Measurements from ENCODE around the gene GH2. TPM values are rescaled to one million over a fixed set of nuclear protein-coding genes. Genes with fewer than 3 reads are reported as not detected.

The GH2 gene
- total and polyA plus RNA-seq, 2 experiments from 2014 or later: 0.59 to 2.3 TPM

- Histone ChIP-seq H3K27me3 (ENCODE audit: insufficient read depth) (no peaks in the 10 kb centered on the region), H3F3A (replicated peaks; ENCODE audit: low read depth) (peaks cover 13% of the 10 kb centered on the region; the same call in 1 of the 2 replicates), H3K4me3 (no peak overlapping the region), H3K79me2 (replicated peaks; ENCODE audit: insufficient read depth) (peaks cover 29% of the 10 kb centered on the region), H3K36me3 (ENCODE audit: insufficient read depth) (peaks cover 43% of the 10 kb centered on the region), H3K9me2 (ENCODE audit: insufficient read depth) (no peaks in the 10 kb centered on the region), H2AFZ (no peak overlapping the region), H3K4me2 (no peak overlapping the region), H4K20me1 (replicated peaks; ENCODE audit: insufficient read depth) (peaks cover 20% of the 10 kb centered on the region), H3K4me1 (ENCODE audit: insufficient read depth) (peaks cover under 1% of the 10 kb centered on the region; the same call in 1 of the 2 replicates), H3K27ac (ENCODE audit: low read depth) (no peak overlapping the region)
- H3K27me3 Mint-ChIP-seq (ENCODE audit: insufficient read depth, low read depth, poor library complexity): peaks cover 30% of the 10 kb centered on the region
- TF ChIP-seq EZH2 (IDR thresholded peaks at IDR 0.05; ENCODE audit: low read depth, unreplicated experiment) (no peak), ZNF331 (CRISPR knock-in tag; IDR thresholded peaks at IDR 0.05; ENCODE audit: low read depth) (no peak), CTCF (conservative IDR thresholded peaks at IDR 0.05; ENCODE audit: low read depth in 2 of 2) (no peak)
- no peak overlapping the region for H3K27ac Mint-ChIP-seq
- H3K36me3 Mint-ChIP-seq (ENCODE audit: low read depth): peaks cover 98% of the 10 kb centered on the region
- DNase-seq (ENCODE audit: low spot score) (no peak), ATAC-seq (no peak)
- H3K4me1 Mint-ChIP-seq: peaks cover 16% of the 10 kb centered on the region
- H3K9me3 Mint-ChIP-seq: no peaks in the 10 kb centered on the region
- no peak overlapping the region for H3K4me3 Mint-ChIP-seq
Measured at GRCh38 chr17:63830904-63831491, 50.7 kb downstream of the GH2 start.

DNA sequence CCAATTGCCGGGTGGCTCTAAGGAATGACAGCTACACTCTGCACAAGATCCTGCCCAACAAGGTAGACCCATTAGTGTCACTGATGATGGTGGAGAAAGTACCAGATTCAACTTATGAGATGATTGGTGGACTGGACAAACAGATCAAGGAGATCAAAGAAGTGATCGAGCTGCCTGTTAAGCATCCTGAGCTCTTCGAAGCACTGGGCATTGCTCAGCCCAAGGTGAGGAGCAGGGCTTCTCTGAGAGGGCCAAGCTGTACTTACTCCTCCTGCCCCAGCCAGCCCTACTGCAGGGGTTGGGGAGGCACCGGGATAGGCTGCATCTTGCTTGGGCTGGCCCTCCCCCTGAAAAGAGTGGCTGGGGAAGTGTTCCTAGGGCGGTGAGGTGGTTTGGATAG is 51.5 kb downstream of the GH2 start:
- H3F3A ChIP-seq (replicated peaks; ENCODE audit: low read depth): peaks cover 13% of the 10 kb centered on the region; the same call in 1 of the 2 replicates
- no peak overlapping the region for H3K27ac Mint-ChIP-seq
- ATAC-seq: no peak
- no peaks in the 10 kb centered on the region for H3K27me3 ChIP-seq (ENCODE audit: insufficient read depth)
- H3K79me2 ChIP-seq (replicated peaks; ENCODE audit: insufficient read depth): peaks cover 36% of the 10 kb centered on the region
- H3K4me3 Mint-ChIP-seq: no peak overlapping the region
- H3K4me1 Mint-ChIP-seq: peaks cover 21% of the 10 kb centered on the region
- H3K9me3 Mint-ChIP-seq: no peaks in the 10 kb centered on the region
- H3K27ac ChIP-seq (ENCODE audit: low read depth): no peak overlapping the region
- no peak overlapping the region for H2AFZ ChIP-seq
- H3K36me3 Mint-ChIP-seq (ENCODE audit: low read depth): peaks cover 98% of the 10 kb centered on the region
- no peak for DNase-seq (ENCODE audit: low spot score)
- H3K9me2 ChIP-seq (ENCODE audit: insufficient read depth): no peaks in the 10 kb centered on the region
- H4K20me1 ChIP-seq (replicated peaks; ENCODE audit: insufficient read depth): peaks cover 26% of the 10 kb centered on the region
- H3K4me2 ChIP-seq: no peak overlapping the region
- peaks cover 50% of the 10 kb centered on the region for H3K36me3 ChIP-seq (ENCODE audit: insufficient read depth)
- H3K27me3 Mint-ChIP-seq (ENCODE audit: insufficient read depth, low read depth, poor library complexity): peaks cover 28% of the 10 kb centered on the region
- H3K4me3 ChIP-seq: no peak overlapping the region
- H3K4me1 ChIP-seq (ENCODE audit: insufficient read depth): peaks cover 6% of the 10 kb centered on the region; the same call in 1 of the 2 replicates
- no peak for TF ChIP-seq STAT1 (IDR thresholded peaks at IDR 0.05; ENCODE audit: unreplicated experiment)
- TF ChIP-seq, protein P1, sequence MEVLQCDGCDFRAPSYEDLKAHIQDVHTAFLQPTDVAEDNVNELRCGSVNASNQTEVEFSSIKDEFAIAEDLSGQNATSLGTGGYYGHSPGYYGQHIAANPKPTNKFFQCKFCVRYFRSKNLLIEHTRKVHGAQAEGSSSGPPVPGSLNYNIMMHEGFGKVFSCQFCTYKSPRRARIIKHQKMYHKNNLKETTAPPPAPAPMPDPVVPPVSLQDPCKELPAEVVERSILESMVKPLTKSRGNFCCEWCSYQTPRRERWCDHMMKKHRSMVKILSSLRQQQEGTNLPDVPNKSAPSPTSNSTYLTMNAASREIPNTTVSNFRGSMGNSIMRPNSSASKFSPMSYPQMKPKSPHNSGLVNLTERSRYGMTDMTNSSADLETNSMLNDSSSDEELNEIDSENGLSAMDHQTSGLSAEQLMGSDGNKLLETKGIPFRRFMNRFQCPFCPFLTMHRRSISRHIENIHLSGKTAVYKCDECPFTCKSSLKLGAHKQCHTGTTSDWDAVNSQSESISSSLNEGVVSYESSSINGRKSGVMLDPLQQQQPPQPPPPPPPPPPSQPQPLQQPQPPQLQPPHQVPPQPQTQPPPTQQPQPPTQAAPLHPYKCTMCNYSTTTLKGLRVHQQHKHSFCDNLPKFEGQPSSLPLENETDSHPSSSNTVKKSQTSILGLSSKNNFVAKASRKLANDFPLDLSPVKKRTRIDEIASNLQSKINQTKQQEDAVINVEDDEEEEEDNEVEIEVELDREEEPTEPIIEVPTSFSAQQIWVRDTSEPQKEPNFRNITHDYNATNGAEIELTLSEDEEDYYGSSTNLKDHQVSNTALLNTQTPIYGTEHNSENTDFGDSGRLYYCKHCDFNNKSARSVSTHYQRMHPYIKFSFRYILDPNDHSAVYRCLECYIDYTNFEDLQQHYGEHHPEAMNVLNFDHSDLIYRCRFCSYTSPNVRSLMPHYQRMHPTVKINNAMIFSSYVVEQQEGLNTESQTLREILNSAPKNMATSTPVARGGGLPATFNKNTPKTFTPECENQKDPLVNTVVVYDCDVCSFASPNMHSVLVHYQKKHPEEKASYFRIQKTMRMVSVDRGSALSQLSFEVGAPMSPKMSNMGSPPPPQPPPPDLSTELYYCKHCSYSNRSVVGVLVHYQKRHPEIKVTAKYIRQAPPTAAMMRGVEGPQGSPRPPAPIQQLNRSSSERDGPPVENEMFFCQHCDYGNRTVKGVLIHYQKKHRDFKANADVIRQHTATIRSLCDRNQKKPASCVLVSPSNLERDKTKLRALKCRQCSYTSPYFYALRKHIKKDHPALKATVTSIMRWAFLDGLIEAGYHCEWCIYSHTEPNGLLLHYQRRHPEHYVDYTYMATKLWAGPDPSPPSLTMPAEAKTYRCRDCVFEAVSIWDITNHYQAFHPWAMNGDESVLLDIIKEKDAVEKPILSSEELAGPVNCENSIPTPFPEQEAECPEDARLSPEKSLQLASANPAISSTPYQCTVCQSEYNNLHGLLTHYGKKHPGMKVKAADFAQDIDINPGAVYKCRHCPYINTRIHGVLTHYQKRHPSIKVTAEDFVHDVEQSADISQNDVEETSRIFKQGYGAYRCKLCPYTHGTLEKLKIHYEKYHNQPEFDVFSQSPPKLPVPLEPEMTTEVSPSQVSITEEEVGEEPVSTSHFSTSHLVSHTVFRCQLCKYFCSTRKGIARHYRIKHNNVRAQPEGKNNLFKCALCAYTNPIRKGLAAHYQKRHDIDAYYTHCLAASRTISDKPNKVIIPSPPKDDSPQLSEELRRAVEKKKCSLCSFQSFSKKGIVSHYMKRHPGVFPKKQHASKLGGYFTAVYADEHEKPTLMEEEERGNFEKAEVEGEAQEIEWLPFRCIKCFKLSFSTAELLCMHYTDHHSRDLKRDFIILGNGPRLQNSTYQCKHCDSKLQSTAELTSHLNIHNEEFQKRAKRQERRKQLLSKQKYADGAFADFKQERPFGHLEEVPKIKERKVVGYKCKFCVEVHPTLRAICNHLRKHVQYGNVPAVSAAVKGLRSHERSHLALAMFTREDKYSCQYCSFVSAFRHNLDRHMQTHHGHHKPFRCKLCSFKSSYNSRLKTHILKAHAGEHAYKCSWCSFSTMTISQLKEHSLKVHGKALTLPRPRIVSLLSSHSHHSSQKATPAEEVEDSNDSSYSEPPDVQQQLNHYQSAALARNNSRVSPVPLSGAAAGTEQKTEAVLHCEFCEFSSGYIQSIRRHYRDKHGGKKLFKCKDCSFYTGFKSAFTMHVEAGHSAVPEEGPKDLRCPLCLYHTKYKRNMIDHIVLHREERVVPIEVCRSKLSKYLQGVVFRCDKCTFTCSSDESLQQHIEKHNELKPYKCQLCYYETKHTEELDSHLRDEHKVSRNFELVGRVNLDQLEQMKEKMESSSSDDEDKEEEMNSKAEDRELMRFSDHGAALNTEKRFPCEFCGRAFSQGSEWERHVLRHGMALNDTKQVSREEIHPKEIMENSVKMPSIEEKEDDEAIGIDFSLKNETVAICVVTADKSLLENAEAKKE (CRISPR knock-in tag; IDR thresholded peaks at IDR 0.05): no peak
- no peak for TF ChIP-seq EZH2 (IDR thresholded peaks at IDR 0.05; ENCODE audit: low read depth, unreplicated experiment)
- TF ChIP-seq ETS1 (IDR thresholded peaks at IDR 0.05): no peak
- TF ChIP-seq NANOG (IDR thresholded peaks at IDR 0.05; ENCODE audit: borderline replicate concordance): no peak
- no peak for TF ChIP-seq POLR2AphosphoS5 (IDR thresholded peaks at IDR 0.05; ENCODE audit: low read depth)
- TF ChIP-seq EZH2phosphoT487 (IDR thresholded peaks at IDR 0.05; ENCODE audit: unreplicated experiment): no peak
- TF ChIP-seq CREB1 (CRISPR knock-in tag; IDR thresholded peaks at IDR 0.05; ENCODE audit: low read depth): no peak

Measured in GM23338 (cell line).